Measurements from ENCODE around the gene GPR149. TPM values are rescaled to one million over a fixed set of nuclear protein-coding genes. Genes with fewer than 3 reads are reported as not detected.

Gene GPR149
- total RNA-seq, 1 experiment from 2014 or later: not detected

DNA sequence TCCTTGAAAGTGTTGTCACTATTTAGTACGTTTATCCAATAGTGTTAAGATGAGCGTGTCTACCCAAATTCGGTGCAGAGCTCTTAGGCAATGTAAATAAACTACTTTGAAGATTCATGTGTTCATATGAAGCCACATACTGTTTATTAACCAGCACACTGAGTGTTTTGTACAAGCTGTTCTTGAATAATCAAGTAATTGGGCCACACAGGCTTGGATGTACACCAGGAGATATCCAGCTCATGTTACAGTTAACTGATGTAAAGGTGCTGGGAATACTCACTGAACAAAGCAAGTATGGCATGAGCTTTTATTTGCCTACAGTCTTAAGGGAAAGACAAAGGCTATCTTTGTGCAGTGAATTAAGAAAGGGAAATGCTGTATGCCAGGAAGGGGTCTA lies 105.1 kb downstream of the GPR149 start:
- ATAC-seq: no peak

More for the DNA sequence above, 105.1 kb downstream of the GPR149 start:
- DNase-seq (ENCODE audit: low read depth, low spot score): no peak
- Histone ChIP-seq H3K4me2 (ENCODE audit: low read length) (peak overlapping the region; percentile 88), H4K20me1 (ENCODE audit: insufficient read depth) (peaks cover 5% of the 10 kb centered on the region; the same call in 1 of the 2 replicates), H3K27me3 (ENCODE audit: insufficient read depth, low read length) (no peaks in the 10 kb centered on the region), H3K9me3 (ENCODE audit: control insufficient read depth in 1 of 2, insufficient read depth in 1 of 2, low read depth in 1 of 2, low read length in 2 of 2) (no peaks in the 10 kb centered on the region), H3K4me3 (replicated peaks in 1 of 2; ENCODE audit: low read depth in 1 of 2, low read length in 2 of 2) (peak overlapping the region; percentile 90 to 93), H3K36me3 (ENCODE audit: control insufficient read depth in 1 of 2, insufficient read depth in 2 of 2, low read length in 2 of 2) (no peaks in the 10 kb centered on the region), H3K4me1 (ENCODE audit: control insufficient read depth in 1 of 2, insufficient read depth in 2 of 2, low read length in 2 of 2) (peaks cover 3 to 15% of the 10 kb centered on the region in 2 experiments; a peak in 3 of 4 replicates), H3K9me2 (ENCODE audit: insufficient read depth) (no peaks in the 10 kb centered on the region), H3K9ac (ENCODE audit: low read length) (peak overlapping the region; percentile 88; the same call in 1 of the 2 replicates), H2AFZ (ENCODE audit: low read depth, low read length, poor library complexity, severe bottlenecking) (peak overlapping the region; percentile 56), H3K27ac (ENCODE audit: low read depth, low read length) (no peak overlapping the region), H3K79me2 (ENCODE audit: insufficient read depth, low read length) (peaks cover 45% of the 10 kb centered on the region)
- CTCF ChIA-PET: no interaction called here
- no peak for TF ChIP-seq CBX3 (IDR thresholded peaks at IDR 0.05; ENCODE audit: low read depth)
- TF ChIP-seq EZH2phosphoT487 (IDR thresholded peaks at IDR 0.05; ENCODE audit: borderline replicate concordance): no peak
- TF ChIP-seq CEBPB (IDR thresholded peaks at IDR 0.05; ENCODE audit: low read depth): no peak
- TF ChIP-seq, protein P1, sequence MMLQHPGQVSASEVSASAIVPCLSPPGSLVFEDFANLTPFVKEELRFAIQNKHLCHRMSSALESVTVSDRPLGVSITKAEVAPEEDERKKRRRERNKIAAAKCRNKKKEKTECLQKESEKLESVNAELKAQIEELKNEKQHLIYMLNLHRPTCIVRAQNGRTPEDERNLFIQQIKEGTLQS (IDR thresholded peaks at IDR 0.05): no peak
- TF ChIP-seq ZBTB33 (IDR thresholded peaks at IDR 0.05; ENCODE audit: extremely low read depth, insufficient replicate concordance, low read length): no peak
- no peak for TF ChIP-seq SRF (IDR thresholded peaks at IDR 0.05; ENCODE audit: low read depth)
- TF ChIP-seq, protein P2, sequence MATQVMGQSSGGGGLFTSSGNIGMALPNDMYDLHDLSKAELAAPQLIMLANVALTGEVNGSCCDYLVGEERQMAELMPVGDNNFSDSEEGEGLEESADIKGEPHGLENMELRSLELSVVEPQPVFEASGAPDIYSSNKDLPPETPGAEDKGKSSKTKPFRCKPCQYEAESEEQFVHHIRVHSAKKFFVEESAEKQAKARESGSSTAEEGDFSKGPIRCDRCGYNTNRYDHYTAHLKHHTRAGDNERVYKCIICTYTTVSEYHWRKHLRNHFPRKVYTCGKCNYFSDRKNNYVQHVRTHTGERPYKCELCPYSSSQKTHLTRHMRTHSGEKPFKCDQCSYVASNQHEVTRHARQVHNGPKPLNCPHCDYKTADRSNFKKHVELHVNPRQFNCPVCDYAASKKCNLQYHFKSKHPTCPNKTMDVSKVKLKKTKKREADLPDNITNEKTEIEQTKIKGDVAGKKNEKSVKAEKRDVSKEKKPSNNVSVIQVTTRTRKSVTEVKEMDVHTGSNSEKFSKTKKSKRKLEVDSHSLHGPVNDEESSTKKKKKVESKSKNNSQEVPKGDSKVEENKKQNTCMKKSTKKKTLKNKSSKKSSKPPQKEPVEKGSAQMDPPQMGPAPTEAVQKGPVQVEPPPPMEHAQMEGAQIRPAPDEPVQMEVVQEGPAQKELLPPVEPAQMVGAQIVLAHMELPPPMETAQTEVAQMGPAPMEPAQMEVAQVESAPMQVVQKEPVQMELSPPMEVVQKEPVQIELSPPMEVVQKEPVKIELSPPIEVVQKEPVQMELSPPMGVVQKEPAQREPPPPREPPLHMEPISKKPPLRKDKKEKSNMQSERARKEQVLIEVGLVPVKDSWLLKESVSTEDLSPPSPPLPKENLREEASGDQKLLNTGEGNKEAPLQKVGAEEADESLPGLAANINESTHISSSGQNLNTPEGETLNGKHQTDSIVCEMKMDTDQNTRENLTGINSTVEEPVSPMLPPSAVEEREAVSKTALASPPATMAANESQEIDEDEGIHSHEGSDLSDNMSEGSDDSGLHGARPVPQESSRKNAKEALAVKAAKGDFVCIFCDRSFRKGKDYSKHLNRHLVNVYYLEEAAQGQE (IDR thresholded peaks at IDR 0.05; ENCODE audit: low read depth): no peak
- TF ChIP-seq ZNF274 (IDR thresholded peaks at IDR 0.05; ENCODE audit: low read depth, low read length): no peak
- TF ChIP-seq POLR2A (IDR thresholded peaks at IDR 0.05; ENCODE audit: borderline replicate concordance, extremely low read depth, insufficient read depth, insufficient read length): no peak
- no peak for TF ChIP-seq EGR1 (IDR thresholded peaks at IDR 0.05; ENCODE audit: low read depth)
- TF ChIP-seq ZFX (IDR thresholded peaks at IDR 0.05): no peak
- no peak for TF ChIP-seq SIN3A (IDR thresholded peaks at IDR 0.05; ENCODE audit: low read depth)
- no peak for TF ChIP-seq RAD21 (IDR thresholded peaks at IDR 0.05; ENCODE audit: low read depth)
- no peak for TF ChIP-seq CTCF (IDR thresholded peaks at IDR 0.05 in 2 of 3, conservative IDR thresholded peaks at IDR 0.05 in 1 of 3; ENCODE audit: borderline replicate concordance in 1 of 3, insufficient read depth in 1 of 3, low read depth in 2 of 3, low read length in 2 of 3)
- no peak for TF ChIP-seq POLR2AphosphoS5 (IDR thresholded peaks at IDR 0.05; ENCODE audit: low read depth, low read length)
- no peak for TF ChIP-seq FOSL1 (IDR thresholded peaks at IDR 0.05; ENCODE audit: low read depth)
- no peak for TF ChIP-seq SP1 (IDR thresholded peaks at IDR 0.05; ENCODE audit: low read depth)
- POLR2A ChIA-PET: no interaction called here
- no TSS peak for BruUV-seq (replicated peaks)
- intact Hi-C loops (cut with micrococcal nuclease): no loop called here
- RAD21 ChIA-PET (ENCODE audit: low non-redundant PET in 1 of 2, low total read pairs in 2 of 2, uncharacterized antibody in 2 of 2, unreplicated experiment in 2 of 2): no interaction called here
